ENCODE results near the gene ITGBL1.

DNA sequence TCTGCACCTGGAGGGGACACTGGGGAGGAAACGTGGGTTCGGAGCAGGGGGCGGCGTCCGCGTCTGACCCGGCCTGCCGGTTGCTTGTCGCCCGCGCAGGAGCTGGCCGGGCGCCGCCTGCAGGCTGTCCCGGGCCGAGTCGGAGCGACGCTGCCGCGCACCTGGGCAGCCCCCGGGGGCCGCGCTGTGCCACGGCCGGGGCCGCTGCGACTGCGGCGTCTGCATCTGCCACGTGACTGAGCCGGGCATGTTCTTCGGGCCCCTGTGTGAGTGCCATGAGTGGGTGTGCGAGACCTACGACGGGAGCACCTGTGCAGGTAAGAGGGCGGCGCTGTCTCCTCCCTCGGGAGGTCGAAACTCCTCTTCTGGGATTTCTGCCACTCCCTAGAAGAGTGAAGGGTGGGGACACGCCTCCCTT, 1.3 kb downstream of the ITGBL1 start:
- TF ChIP-seq POLR2AphosphoS5 (IDR thresholded peaks at IDR 0.05) (no peak), POLR2A (IDR thresholded peaks at IDR 0.05) (no peak)
- TF ChIP-seq, protein P1, sequence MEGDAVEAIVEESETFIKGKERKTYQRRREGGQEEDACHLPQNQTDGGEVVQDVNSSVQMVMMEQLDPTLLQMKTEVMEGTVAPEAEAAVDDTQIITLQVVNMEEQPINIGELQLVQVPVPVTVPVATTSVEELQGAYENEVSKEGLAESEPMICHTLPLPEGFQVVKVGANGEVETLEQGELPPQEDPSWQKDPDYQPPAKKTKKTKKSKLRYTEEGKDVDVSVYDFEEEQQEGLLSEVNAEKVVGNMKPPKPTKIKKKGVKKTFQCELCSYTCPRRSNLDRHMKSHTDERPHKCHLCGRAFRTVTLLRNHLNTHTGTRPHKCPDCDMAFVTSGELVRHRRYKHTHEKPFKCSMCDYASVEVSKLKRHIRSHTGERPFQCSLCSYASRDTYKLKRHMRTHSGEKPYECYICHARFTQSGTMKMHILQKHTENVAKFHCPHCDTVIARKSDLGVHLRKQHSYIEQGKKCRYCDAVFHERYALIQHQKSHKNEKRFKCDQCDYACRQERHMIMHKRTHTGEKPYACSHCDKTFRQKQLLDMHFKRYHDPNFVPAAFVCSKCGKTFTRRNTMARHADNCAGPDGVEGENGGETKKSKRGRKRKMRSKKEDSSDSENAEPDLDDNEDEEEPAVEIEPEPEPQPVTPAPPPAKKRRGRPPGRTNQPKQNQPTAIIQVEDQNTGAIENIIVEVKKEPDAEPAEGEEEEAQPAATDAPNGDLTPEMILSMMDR (IDR thresholded peaks at IDR 0.05) = no peak

Data from sigmoid colon (tissue), 4 donors.